SK-N-MC (cell line): Measurements from ENCODE around the gene PLXNC1.

ENCODE experiments used
- EZH2 ChIP-seq: fragments of 200-600 bp; sonication (generic); IDR thresholded peaks from one replicate; pipeline ENCODE4 v1.6.1; 2017; ENCODE audit warnings: antibody characterized with exemption
- POLR2AphosphoS5 ChIP-seq: IDR thresholded peaks from 2 replicates; pipeline ENCODE4 v1.6.1; 2012; ENCODE audit warnings: mild to moderate bottlenecking, low read depth, low read length, borderline replicate concordance

- TF ChIP-seq EZH2 (no peak), POLR2AphosphoS5 (no peak)
Observed at GRCh38 chr12:94287245-94287628, 138.9 kb downstream of the PLXNC1 start.
